Astrocyte of the spinal cord (primary cell): ENCODE measurements around the gene LTB4R.

Experiments
- DNase-seq: peaks from one replicate; pipeline ENCODE4 v3.0.0; 2011; ENCODE audit warnings: low read depth, low spot score
- H3K4me3 ChIP-seq: 2 replicates; pipeline ENCODE4 v1.5.1; 2011; ENCODE audit warnings: low read depth, mild to moderate bottlenecking, low read length, moderate library complexity
- in situ Hi-C: cut with HindIII; loops from 2 replicates; pipeline ENCODE4 v1.10.0; 2017; ENCODE audit warnings: low sequenced_read_pairs
- TF ChIP-seq, protein P1 (sequence below): IDR thresholded peaks from 2 replicates; pipeline ENCODE4 v1.5.1; 2012; ENCODE audit warnings: low read depth, mild to moderate bottlenecking, low read length, inconsistent platforms

Gene LTB4R

GRCh38 chr14:24291446-24292117 is 19.7 kb upstream of the LTB4R start:
- TF ChIP-seq, protein P1, sequence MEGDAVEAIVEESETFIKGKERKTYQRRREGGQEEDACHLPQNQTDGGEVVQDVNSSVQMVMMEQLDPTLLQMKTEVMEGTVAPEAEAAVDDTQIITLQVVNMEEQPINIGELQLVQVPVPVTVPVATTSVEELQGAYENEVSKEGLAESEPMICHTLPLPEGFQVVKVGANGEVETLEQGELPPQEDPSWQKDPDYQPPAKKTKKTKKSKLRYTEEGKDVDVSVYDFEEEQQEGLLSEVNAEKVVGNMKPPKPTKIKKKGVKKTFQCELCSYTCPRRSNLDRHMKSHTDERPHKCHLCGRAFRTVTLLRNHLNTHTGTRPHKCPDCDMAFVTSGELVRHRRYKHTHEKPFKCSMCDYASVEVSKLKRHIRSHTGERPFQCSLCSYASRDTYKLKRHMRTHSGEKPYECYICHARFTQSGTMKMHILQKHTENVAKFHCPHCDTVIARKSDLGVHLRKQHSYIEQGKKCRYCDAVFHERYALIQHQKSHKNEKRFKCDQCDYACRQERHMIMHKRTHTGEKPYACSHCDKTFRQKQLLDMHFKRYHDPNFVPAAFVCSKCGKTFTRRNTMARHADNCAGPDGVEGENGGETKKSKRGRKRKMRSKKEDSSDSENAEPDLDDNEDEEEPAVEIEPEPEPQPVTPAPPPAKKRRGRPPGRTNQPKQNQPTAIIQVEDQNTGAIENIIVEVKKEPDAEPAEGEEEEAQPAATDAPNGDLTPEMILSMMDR, result no peak
- no peak overlapping the region for H3K4me3 ChIP-seq
- in situ Hi-C loops, result no loop called here
- no peak for DNase-seq

DNA sequence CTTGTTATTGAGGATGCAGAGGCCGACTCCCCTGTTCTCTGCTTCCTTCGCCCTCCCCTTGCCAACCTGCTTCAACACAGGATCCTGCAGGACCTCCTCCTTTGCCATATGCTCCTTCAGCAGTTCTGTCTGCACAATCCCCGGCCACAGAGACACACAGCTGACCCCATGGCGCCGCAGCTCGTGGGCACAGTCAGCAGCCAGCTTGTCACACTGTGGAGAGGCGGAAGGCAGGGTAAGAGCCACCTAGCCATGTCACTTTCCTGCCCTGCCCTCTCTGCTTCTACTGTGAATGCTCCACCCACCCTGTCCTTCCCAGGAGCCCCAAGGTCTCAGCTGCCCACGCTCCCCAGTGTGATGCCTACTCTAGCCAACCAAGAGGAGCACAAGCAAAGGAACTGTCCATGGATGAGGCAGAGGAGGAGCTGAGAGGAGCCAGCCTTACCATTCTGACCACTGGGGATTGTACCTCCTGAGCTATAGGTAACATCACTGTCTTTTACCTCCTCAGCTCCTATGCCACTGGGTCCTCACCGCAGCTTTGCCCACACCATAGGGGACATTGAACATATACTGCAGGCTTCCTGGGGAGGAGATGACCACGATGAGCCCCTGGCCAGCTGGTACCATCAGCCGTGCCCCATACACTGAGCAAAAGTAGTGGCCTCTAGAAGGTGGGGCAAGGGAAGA is 19.0 kb upstream of the LTB4R start:
- in situ Hi-C loops, result no loop called here
- DNase-seq, result no peak
- TF ChIP-seq, protein P1, result no peak
- no peak overlapping the region for H3K4me3 ChIP-seq

DNA sequence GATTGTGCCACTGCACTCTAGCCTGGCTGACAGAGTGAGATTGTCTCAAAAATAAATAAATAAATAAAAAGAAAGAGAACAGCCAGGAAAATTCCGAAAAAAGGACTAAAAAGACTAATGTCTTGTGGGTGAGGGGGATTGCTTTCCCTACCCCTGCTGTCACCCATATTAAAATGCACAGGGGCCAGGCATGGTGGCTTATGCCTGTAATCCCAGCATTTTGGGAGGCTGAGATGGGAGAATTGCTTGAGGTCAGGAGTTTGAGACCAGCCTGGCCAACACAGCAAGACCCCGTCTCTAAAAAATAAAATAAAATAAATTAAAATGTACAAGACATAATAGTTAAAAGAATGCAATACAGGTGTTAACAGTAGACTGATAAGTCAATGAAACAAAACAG is 17.8 kb upstream of the LTB4R start:
- TF ChIP-seq, protein P1, result no peak
- no peak overlapping the region for H3K4me3 ChIP-seq
- DNase-seq, result no peak
- in situ Hi-C loops, result no loop called here

GRCh38 chr14:24296341-24297157 is 14.8 kb upstream of the LTB4R start:
- DNase-seq, result peak; percentile 91
- H3K4me3 ChIP-seq, result no peak overlapping the region
- in situ Hi-C loops, result no loop called here
- TF ChIP-seq, protein P1, result peak; percentile 77

DNA sequence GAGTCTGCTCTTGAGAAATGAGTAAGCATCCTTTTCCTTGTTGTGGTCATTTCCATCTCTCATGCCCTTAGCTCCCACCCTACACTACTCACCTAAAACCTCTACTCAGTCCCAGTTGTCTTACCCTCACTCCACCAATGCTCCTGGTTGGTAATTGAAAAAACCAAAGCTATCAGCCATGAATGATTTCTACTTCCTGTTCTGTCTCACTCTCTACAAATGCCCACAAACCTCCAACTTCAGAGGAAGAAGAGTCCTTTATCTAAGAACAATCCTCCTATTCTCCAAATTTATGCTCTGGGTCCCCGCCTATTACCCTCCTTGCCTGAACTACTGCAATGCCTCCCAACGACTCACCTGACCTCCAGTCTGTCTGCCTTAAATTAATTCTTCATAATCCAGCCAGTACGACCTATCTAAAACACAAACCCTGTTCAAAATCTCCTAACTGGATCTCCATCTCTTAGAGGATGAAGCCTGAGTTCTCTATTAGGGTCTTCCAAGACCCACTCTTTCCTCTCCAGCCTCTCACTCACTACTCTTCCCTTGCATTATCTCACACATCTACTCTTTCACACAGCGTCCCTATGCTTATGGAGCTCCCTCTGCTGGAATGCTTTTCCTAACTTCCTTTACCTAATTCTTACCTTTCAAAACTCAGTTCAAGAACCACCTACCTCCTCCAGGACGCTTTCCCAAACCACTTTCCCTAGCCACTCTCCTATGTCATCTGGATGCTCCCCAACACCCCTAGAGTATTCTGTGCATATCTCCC is 13.9 kb upstream of the LTB4R start:
- TF ChIP-seq, protein P1, result peak; percentile 61
- in situ Hi-C loops, result no loop called here
- no peak overlapping the region for H3K4me3 ChIP-seq
- DNase-seq, result no peak

DNA sequence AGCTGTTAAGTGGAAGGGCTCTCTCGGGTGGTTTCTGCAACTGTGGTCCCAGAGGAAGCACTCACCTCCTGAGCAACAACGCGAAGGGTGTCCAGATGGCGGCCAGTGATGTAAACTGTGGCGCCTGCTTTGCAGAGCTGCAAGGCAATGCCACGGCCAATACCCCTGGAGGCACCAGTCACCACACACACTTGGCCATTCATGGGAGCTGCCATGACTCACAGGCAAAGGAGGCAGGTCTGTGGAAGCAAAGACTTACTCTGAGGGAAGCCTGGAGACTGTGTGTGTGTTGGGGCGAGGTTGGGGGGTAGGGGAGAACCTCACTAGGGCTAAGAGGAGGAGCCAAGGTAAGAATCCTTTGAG is 12.4 kb upstream of the LTB4R start:
- TF ChIP-seq, protein P1, result no peak
- in situ Hi-C loops, result no loop called here
- H3K4me3 ChIP-seq, result peak overlapping the region; percentile 92
- peak; percentile 54 for DNase-seq
